GM20431 (cell line): Measurements from ENCODE around the gene HEXB.
"Not testable (repeated sequence)": the region's sequence is repeated elsewhere in the genome, so short reads cannot be mapped to it uniquely, and the experiment has no call there.

Source experiments
- in situ Hi-C: fragments of 300-500 bp; cut with MseI, MboI; formaldehyde crosslinking; loops from one replicate; pipeline ENCODE4 v1.15.0; 2020; ENCODE audit warnings: low sequenced_read_pairs; ENCODE audit not compliant: unreplicated experiment

Gene HEXB

GRCh38 chr5:74655206-74655605 is 29.8 kb upstream of the HEXB start:
- in situ Hi-C loops: loop anchor here (10.0 to 25.0 kb wide), 3 partner anchors 257 to 1068 kb away; no protein-coding TSS in a partner anchor

GRCh38 chr5:74655716-74656115 is 29.3 kb upstream of the HEXB start:
- in situ Hi-C loops: loop anchor here (10.0 to 25.0 kb wide), 3 partner anchors 257 to 1068 kb away; no protein-coding TSS in a partner anchor

DNA sequence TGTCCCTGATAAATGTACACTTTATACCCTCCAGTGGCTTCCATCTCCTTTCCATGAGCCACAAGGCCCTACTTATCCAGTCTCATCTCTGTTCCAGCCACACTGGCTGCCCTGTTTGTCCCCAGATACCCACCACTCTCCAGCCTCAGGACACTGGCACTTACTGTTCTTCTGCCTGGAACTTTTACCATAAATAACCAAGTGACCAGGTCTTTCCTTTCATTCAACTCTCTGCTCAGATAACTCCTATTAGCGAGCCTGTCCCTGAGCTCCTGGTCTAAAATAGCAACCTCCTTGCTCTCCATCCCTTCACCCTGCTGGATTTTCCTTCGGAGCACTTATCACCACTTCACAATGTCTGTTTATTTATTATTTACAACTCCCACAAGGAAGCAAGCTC is 27.9 kb upstream of the HEXB start:
- in situ Hi-C loops: loop anchor here (10.0 to 25.0 kb wide), 3 partner anchors 255 to 1070 kb away; no protein-coding TSS in a partner anchor

GRCh38 chr5:74659172-74659571 is 25.9 kb upstream of the HEXB start:
- in situ Hi-C loops: loop anchor here (10.0 to 25.0 kb wide), 3 partner anchors 253 to 1072 kb away; no protein-coding TSS in a partner anchor

DNA sequence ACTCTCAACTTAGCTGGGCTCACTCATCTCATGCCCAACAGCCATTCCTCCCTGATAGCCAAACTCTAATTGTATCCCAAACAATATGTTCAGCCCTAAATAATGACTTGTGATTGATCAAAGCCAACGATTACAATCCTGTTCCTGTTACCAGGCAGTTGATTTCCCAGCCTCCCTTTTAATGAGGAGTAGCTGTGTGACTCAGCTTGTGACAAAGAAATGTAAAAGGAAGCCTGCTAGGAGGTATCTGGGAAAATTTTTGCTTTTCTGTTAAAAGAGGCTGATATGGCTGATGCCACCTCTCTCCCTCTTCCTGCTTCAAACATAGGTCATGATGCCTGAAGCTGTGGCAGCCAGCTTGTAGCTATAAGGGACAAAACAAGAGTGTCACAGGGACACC is 24.9 kb upstream of the HEXB start:
- in situ Hi-C loops: loop anchor here (25.0 kb wide), 2 partner anchors 252 to 1073 kb away; no protein-coding TSS in a partner anchor

GRCh38 chr5:74660873-74661272 is 24.2 kb upstream of the HEXB start:
- in situ Hi-C loops: loop anchor here (25.0 kb wide), 2 partner anchors 251 to 1074 kb away; no protein-coding TSS in a partner anchor

DNA sequence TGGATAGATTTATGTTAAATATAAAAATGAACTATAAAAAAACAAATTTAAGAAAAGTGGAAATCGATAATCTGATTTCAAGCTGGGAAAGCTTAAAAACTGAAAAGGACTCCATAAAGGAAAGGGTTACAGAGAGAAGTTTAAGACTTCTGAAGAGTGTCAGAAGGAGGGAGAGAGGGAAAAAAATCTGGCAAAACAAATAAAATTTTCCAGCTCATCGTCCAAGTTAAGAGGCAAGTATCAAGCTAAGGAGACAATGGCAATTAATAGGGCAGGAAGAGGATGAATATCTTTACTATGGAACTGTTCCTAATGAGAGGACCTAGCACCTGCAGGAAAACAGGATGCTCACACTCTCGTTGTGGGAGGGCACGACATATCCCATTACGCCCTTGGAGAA is 20.5 kb upstream of the HEXB start:
- in situ Hi-C loops: loop anchor here (25.0 kb wide), 2 partner anchors 248 to 1077 kb away; no protein-coding TSS in a partner anchor

DNA sequence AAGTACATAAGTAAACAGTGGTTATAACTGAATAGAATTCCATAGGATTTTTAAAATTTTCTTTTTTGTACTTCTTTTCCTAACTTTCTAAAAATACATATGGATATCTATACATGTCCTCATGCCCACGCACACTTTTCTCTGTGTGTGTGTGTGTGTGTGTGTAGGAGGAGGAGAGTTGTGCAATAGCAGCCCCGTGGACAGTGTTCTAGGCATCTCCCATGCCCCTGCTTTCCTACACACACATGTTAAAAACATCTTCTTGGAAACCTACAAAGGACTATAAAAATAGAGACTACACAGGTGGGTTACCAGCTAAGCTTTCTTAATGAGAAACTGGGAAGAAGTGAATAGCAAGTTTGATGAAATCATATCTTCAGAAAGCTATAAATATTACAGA is 19.8 kb upstream of the HEXB start:
- in situ Hi-C loops: loop anchor here (25.0 kb wide), 2 partner anchors 247 to 1078 kb away; no protein-coding TSS in a partner anchor

DNA sequence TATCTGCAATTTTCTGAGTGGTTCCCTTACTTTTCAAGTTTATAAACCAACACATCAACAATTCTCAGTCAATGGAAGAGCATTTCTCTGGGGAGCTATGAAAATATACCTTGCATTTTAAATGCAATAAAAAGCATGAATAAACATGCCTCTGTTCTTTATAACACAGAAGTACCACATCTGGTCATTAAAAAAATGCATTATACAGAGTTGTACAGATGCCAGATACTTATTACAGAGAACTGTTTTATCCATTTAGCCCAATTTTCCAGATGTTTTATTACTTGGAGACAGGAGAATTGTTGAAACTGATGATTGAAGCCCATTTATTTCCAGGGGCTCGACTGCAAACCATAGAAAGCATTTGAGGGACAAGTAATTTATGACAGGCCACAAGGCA is 19.2 kb upstream of the HEXB start:
- in situ Hi-C loops: loop anchor here (25.0 kb wide), 2 partner anchors 246 to 1079 kb away; no protein-coding TSS in a partner anchor

- in situ Hi-C loops: loop anchor here (25.0 kb wide), 2 partner anchors 245 to 1080 kb away; no protein-coding TSS in a partner anchor
Observed at GRCh38 chr5:74667396-74667795, 17.6 kb upstream of the HEXB start.

DNA sequence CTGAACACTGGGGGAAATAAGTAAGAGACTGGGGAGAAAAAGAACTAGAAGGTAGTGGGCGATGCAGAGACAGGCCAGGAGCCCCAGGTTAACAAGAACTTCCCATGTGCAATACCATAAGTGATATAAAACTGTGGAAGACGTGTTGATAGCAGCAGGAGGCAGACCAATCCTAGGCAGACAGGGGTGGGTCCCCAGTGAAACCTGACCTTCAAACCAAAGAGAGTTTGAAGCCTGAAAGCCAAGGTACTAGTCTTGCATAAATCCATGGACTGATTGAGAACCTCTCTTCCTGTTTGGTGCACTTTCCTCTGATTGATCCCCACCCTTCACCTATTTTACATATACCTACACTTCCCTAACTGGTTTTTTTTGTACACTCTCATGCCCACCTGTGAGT is 15.2 kb upstream of the HEXB start:
- in situ Hi-C loops: loop anchor here (25.0 kb wide), 2 partner anchors 242 to 1083 kb away; no protein-coding TSS in a partner anchor

GRCh38 chr5:74670396-74671038 is 14.5 kb upstream of the HEXB start:
- in situ Hi-C loops: loop anchor here (25.0 kb wide), 2 partner anchors 242 to 1083 kb away; no protein-coding TSS in a partner anchor

- in situ Hi-C loops: loop anchor here (25.0 kb wide), 2 partner anchors 240 to 1085 kb away; no protein-coding TSS in a partner anchor
Observed at GRCh38 chr5:74672215-74672877, 12.7 kb upstream of the HEXB start.

DNA sequence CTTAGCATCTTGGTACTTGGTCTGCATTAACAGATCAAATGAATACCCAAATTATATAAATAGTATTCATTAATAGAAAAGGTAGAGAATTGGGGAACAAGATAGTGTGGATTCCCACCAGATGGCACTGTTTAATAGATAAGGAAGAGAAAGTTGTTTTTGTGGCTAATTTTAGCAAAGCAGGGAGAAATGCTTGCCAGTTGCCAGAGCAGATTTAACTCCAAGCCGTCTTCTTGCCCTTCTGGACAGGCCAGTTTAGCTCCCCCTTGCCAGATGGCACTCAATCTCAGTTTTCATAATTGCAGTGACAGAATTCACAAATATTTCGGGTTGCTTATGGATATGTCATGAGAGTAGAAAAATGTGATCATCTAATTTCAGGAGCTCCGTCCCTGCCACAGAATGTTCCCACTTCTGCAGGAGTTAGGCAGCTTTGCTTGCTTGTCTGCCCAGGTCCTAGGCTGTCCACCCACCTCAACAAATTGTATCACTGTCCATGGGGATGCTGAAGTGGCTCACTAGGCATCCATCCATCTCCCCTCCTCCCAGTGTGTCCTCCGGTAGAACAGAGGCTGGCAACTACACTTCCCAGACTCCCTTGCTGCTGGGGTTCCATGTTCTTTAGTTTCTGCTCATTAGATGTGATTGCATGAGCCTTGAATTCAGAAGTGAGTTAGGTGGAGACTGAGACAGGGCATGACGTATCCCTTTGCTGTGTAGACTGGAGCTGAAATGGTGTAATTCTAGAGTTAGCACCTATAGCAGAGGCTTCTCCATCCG is 11.8 kb upstream of the HEXB start:
- in situ Hi-C loops: loop anchor here (25.0 kb wide), 2 partner anchors 239 to 1086 kb away; no protein-coding TSS in a partner anchor

GRCh38 chr5:74676466-74676865 is 8.6 kb upstream of the HEXB start:
- in situ Hi-C loops: not testable (repeated sequence)

DNA sequence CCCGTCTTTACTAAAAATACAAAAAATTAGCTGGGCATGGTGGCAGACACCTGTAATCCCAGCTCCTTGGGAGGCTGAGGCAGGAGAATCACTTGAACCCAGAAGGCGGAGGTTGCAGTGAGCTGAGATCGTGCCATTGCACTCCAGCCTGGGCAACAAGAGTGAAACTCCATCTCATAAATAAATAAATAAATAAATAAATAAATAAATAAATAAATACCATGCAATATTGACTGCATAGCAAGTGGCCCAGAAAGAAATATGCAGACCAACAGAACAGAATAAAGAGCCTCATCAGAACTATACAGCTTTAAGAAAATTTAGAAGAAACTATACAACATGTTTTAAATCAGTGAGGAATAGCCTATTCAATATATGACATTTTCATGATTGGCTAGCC is 6.9 kb upstream of the HEXB start:
- in situ Hi-C loops: not testable (repeated sequence)

GRCh38 chr5:74679300-74679699 is 5.7 kb upstream of the HEXB start:
- in situ Hi-C loops: not testable (repeated sequence)

- in situ Hi-C loops: no loop called here
Observed at GRCh38 chr5:74679966-74680365, 5.1 kb upstream of the HEXB start.

DNA sequence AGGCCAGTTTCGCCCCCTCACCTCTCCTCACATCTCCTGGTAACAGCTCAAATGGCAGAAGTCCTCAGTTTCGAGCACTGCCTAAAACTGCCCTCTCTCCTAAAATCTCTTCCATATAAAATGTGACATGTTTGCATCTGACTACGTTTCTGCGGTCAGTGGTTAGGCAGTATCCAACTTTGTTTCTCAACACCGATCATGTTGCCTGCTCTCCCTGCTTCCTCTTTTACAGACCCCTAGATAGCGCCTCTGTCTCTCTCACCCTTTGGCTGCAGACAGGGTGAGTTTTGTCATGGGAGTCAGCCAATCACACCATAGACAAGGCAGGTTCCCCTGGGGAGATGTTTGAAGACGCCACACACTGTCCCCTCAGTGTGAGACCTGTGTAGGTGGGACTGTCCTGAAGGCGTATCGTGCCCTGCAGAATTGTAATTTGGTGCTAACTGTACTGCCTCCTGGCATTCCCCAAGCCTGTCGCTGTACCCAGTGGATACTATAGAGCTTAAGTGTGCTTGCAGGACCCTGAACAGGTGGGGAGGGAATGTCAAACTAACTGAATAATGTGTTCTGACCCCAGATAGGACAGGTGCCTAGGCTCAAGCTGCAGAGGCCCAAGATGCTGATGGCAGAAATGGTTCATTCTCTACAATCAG is 1.1 kb downstream of the HEXB start:
- in situ Hi-C loops: no loop called here
